ENCODE results near the gene JADE1.

JADE1 gene

GRCh38 chr4:128846063-128846462 lies 36.6 kb downstream of the JADE1 start:
- DNase-seq = no peak

DNA sequence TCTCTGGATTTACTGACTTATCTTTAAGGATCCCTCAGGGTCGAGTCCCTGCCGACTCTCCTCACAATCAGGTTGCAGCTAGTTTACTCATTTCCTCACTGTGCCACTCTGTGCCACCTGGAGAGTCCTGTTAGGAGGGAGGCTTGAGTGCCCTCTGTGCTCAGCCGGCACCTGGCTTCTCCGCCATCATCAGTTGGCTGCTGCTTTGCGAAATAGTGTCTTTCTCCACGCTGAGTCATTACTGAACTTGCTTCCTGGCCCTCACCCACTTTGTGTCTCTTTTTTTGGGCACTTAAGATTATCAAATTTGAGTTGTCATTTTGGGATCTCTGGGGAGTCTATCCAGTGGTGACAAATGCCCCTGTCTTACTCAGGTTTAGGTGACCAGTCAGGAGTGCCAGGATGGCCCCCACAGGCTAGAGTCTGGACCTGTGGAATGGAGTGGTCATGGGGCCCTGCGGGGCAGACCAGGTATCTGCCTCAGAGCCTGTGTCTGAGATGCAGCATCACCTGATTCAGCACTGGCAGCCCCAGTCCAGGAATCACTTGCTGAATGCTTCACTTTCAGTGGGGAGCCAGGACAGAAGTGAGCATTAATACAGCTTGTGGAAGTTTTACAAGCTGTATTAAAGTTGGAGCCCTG lies 37.7 kb downstream of the JADE1 start:
- DNase-seq = no peak

DNA sequence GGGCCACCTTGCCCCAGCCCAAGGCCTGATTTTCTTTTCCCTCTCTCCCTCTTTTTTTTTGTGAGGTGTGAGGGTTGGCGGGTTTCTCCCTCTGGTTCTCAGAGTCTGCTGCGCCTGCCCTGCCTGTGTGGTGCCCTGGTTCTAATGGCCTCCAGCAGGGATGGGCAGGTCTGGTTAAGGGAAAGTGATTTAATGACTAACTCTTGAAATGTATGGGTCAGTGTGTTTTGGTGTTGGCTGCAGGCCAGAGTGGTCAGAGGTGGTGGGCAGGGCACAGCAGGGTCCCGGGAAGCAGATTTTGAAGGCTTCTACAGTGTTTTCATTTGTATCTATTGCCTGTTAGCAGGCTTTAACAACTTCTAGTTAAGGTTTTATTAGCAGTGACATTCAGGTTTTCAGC lies 39.0 kb downstream of the JADE1 start:
- no peak for DNase-seq

GRCh38 chr4:128850252-128850651 lies 40.8 kb downstream of the JADE1 start:
- DNase-seq = no peak

DNA sequence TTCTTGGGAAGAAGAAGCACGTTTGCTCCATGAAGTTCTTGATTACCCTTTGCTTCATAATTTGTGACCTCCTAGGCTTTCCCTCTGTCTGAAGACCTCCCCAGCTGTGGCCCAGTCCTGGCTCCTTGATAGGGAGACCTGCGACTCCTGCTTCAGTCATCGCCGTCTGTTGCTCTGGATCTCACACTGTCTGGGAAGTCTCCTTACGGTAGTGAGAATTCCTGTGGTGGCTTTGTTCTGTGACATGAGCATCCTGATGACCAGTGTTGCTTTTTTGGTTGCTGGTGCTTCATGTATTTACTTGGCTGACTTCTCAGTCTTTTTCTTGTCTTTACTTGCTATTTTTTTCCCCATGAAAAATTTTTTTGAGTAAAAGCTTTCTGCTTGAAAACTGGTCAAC lies 44.2 kb downstream of the JADE1 start:
- DNase-seq = no peak

GRCh38 chr4:128854433-128854832 lies 44.9 kb downstream of the JADE1 start:
- no peak for DNase-seq

- no peak for DNase-seq
Measured at GRCh38 chr4:128855621-128856020, 46.1 kb downstream of the JADE1 start.

- no peak for DNase-seq
Measured at GRCh38 chr4:128856246-128856645, 46.7 kb downstream of the JADE1 start.

GRCh38 chr4:128858879-128859671 lies 49.6 kb downstream of the JADE1 start:
- DNase-seq = no peak

DNA sequence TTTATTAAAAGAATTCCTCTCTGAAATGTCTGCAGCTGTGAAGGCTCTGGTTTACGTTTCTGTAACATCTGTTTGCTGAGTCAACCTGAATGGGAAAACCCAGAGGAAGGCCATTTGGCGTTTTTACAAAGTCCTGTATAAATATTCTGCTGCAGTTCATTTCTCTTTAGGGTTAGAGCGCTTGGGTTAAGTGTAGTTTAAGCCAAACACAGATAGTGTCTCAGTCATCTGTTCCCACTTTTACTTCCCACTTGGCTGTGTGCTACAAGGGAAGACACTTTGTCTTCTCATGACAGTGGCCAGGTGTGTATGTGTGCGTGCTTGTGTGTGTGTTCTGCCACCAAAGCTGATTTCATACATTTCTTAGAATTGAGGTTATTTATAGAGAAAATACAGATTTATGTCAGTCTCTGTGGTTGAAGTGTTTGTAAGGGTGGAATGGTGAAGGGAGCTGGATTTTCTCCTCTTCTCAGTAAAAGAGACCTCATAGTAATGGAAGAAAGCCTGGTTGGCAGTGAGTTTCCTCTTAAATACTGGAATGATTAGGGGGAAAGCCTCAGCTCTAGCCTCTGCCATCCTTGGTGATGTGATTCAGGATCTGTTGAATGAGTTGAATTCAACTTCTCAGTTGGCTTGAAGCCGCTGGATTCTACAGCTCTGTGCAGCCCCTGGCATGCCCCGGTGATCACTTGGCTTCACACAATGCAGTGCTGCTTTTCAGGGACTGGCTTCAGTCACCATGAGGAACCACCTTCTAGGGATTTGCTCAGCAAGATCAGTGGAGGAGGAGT lies 50.6 kb downstream of the JADE1 start:
- DNase-seq = no peak

- DNase-seq = no peak
Measured at GRCh38 chr4:128861856-128862518, 52.5 kb downstream of the JADE1 start.

- peak; percentile 47 for DNase-seq
Measured at GRCh38 chr4:128862608-128863311, 53.3 kb downstream of the JADE1 start.

- peak; percentile 57 for DNase-seq
Measured at GRCh38 chr4:128863312-128864075, 54.0 kb downstream of the JADE1 start.

DNA sequence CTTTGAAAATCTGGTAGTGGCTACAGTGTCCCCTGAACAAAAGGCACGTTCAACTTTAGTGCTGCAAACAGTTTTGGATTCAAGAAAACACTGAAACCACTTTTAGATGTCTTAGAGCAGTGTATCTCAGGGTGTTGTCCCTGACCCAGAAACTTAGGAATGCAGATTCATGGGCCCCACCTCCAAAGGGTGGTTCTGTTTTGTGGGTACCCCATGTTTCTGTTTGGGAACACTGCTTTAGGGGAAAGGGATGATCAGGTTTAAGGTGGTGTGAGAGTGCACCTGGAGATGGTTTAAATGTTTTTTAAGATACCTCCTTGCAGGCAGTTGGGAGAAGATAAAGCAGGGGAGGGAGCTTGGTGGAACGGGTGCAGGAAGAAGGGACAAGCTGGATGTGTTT lies 55.6 kb downstream of the JADE1 start:
- DNase-seq = no peak

GRCh38 chr4:128866269-128866668 lies 56.8 kb downstream of the JADE1 start:
- no peak for DNase-seq

DNA sequence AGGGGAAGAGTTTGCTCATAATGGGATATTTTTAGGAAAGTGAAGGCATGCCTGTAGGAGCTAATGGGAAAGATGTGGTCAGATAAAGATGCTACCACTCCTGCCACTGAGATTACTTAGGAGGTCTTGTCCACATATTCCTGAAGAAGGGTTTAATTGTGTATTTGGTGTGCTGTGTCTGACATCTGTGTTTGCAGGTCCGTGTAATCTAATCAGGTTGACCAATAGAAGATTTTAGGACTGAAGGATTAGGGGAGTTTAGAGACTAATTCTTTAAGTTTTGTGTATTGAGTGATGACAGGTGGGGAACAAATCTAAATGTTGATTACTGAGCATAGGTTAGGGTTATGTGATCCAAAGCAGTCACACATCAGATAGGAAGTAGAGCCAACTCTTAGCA lies 57.2 kb downstream of the JADE1 start:
- DNase-seq = no peak

DNA sequence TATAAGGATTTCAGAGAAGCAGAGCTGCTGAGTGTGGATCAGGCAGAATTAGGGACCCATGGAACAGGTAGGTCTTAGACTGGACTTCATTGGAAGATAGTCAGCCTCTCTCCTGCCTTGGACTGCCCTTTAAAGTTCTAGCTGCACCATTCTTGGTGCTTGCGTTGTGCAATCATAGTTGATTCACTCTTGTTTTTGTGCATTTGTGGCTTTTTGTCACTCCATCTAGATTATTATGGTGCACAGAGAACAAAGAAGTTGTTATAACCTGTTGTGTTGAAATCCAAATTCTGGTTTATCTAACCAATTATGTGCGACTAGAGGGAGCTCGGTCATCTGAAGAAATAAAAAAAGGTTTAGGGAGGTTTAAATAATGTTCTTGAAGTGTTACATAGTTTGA lies 59.3 kb downstream of the JADE1 start:
- DNase-seq = no peak

GRCh38 chr4:128869776-128870509 lies 60.4 kb downstream of the JADE1 start:
- no peak for DNase-seq

DNA sequence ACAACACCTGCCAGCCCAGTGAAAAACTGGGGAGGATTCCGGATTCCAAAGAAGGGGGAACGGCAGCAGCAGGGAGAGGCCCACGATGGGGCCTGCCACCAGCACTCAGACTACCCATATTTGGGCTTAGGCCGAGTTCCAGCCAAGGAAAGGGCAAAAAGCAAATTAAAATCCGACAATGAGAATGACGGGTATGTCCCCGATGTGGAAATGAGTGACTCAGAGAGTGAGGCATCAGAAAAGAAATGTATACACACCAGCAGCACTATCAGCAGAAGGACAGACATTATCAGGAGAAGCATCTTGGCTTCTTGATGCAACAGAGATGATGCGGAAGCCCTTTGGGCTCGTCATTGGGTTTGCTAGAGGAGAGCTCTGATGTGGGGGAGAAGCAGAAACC lies 62.4 kb downstream of the JADE1 start:
- DNase-seq = no peak

DNA sequence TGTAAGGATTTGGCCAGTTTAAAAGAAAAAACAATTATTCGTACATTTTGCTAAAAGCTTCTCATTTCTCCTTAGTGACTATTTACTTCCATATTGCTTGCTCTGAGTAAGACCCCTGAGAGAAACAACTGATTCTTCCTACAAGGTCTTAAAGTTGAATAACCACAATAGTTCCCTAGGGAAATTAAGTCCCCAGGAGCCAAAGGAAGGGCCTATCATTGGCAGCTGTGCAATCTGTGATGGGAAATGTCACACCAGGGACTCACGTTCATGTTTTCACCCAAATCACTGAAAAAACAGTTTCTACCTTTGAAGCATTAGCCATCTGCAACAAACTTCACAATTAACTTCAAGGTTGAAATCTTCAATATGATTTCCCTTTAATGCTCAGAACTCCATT lies 66.7 kb downstream of the JADE1 start:
- DNase-seq = no peak

DNA sequence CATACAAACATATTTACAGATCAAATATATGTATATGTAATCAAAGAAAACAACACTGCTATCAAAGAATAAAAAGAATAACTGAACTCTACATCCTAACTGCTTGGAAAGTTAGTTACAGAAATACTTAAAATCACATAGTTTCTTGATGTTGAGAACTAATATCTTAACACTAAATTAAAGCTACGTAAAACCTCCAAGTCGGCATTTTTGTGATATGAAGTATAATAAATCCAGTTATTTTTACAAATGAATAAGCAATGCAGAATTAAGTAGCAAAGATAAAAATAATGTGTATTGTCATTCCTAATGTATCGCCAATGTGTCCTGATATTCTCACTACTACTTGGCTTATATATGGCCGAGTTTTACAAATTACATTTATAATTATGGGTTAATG lies 68.4 kb downstream of the JADE1 start:
- no peak for DNase-seq
